ENCODE data around the gene HLA-C. TPM values are rescaled to one million over a fixed set of nuclear protein-coding genes. Genes with fewer than 3 reads are reported as not detected.

HLA-C gene
- 1,000 to 10,000 TPM; 1,075 to 1,135 TPM for total RNA-seq

- Mint-ChIP-seq H3K27me3 (ENCODE audit: low read depth) (peaks cover 11% of the 10 kb centered on the region), H3K9me3 (ENCODE audit: insufficient read depth) (no peaks in the 10 kb centered on the region), H3K4me1 (ENCODE audit: low read depth) (peaks cover 46% of the 10 kb centered on the region), H3K36me3 (ENCODE audit: low read depth) (peaks cover 46% of the 10 kb centered on the region), H3K27ac (peak within 1 kb of the TSS; percentile 100), H3K4me3 (peak within 1 kb of the TSS; percentile 96)
- ATAC-seq (peak; percentile 86), DNase-seq (peak; percentile 94)
- ChIA-PET CTCF (interaction anchor here (1.0 to 2.1 kb wide), 4 partner anchors 14 to 95 kb away, joined by 3 to 12 read pairs (median 8); no protein-coding TSS in a partner anchor), POLR2A (interaction anchor here (1.0 to 4.1 kb wide), 9 partner anchors 35 to 196 kb away, joined by 3 to 105 read pairs (median 9); partner anchors contain the start of gene HLA-B)
These were observed at the start of gene HLA-C for GRCh38 chr6:31271641-31272357. Gene HLA-C (minus strand): TSS chr6:31272092. CDS start chr6:31272071, 21 bp downstream.

GRCh38 chr6:31321005-31321707 lies 49.3 kb upstream of the HLA-C start:
- Mint-ChIP-seq H3K9me3 (ENCODE audit: insufficient read depth) (peaks cover 6% of the 10 kb centered on the region), H3K27ac (no peak overlapping the region), H3K36me3 (ENCODE audit: low read depth) (peaks cover 4% of the 10 kb centered on the region), H3K4me1 (ENCODE audit: low read depth) (no peaks in the 10 kb centered on the region), H3K4me3 (no peak overlapping the region), H3K27me3 (ENCODE audit: low read depth) (peaks cover 23% of the 10 kb centered on the region)
- ATAC-seq = no peak
- DNase-seq = no peak
- ChIA-PET CTCF (interaction anchor here (0.8 kb wide), 2 partner anchors 12 to 45 kb away, joined by 3 read pairs; no protein-coding TSS in a partner anchor), POLR2A (no interaction called here)

GRCh38 chr6:31317036-31317435 lies 45.1 kb upstream of the HLA-C start:
- Mint-ChIP-seq H3K36me3 (ENCODE audit: low read depth) (no peaks in the 10 kb centered on the region), H3K27ac (no peak overlapping the region), H3K4me1 (ENCODE audit: low read depth) (no peaks in the 10 kb centered on the region), H3K27me3 (ENCODE audit: low read depth) (peaks cover 5% of the 10 kb centered on the region), H3K4me3 (no peak overlapping the region), H3K9me3 (ENCODE audit: insufficient read depth) (no peaks in the 10 kb centered on the region)
- ChIA-PET CTCF (no interaction called here), POLR2A (no interaction called here)
- DNase-seq (no peak), ATAC-seq (no peak)

- no peak overlapping the region for H3K4me3 Mint-ChIP-seq
- ATAC-seq (no peak), DNase-seq (no peak)
- peaks cover 16% of the 10 kb centered on the region for H3K27me3 Mint-ChIP-seq (ENCODE audit: low read depth)
- H3K27ac Mint-ChIP-seq = no peak overlapping the region
- H3K36me3 Mint-ChIP-seq (ENCODE audit: low read depth) = no peaks in the 10 kb centered on the region
- H3K4me1 Mint-ChIP-seq (ENCODE audit: low read depth) = peaks cover 4% of the 10 kb centered on the region
- ChIA-PET CTCF (interaction anchor here (1.2 kb wide), 1 partner anchor 57 kb away, joined by 4 read pairs; no protein-coding TSS in a partner anchor), POLR2A (no interaction called here)
- no peaks in the 10 kb centered on the region for H3K9me3 Mint-ChIP-seq (ENCODE audit: insufficient read depth)
These were observed 37.7 kb upstream of the HLA-C start for GRCh38 chr6:31309641-31310040.

- no peaks in the 10 kb centered on the region for H3K36me3 Mint-ChIP-seq (ENCODE audit: low read depth)
- no peaks in the 10 kb centered on the region for H3K9me3 Mint-ChIP-seq (ENCODE audit: insufficient read depth)
- H3K4me3 Mint-ChIP-seq = no peak overlapping the region
- H3K4me1 Mint-ChIP-seq (ENCODE audit: low read depth) = peaks cover 4% of the 10 kb centered on the region
- H3K27me3 Mint-ChIP-seq (ENCODE audit: low read depth) = peaks cover 17% of the 10 kb centered on the region
- DNase-seq (no peak), ATAC-seq (no peak)
- POLR2A ChIA-PET = interaction anchor here (1.4 kb wide), 1 partner anchor 44 kb away, joined by 3 read pairs; no protein-coding TSS in a partner anchor
- CTCF ChIA-PET = interaction anchor here (0.7 to 1.0 kb wide), 2 partner anchors 13 to 112 kb away, joined by 3 read pairs; no protein-coding TSS in a partner anchor
- H3K27ac Mint-ChIP-seq = no peak overlapping the region
These were observed 36.9 kb upstream of the HLA-C start for GRCh38 chr6:31308845-31309175.

GRCh38 chr6:31308050-31308844 lies 36.4 kb upstream of the HLA-C start:
- Mint-ChIP-seq H3K4me3 (peak overlapping the region; percentile 43), H3K9me3 (ENCODE audit: insufficient read depth) (no peaks in the 10 kb centered on the region), H3K36me3 (ENCODE audit: low read depth) (no peaks in the 10 kb centered on the region), H3K27me3 (ENCODE audit: low read depth) (peaks cover 23% of the 10 kb centered on the region), H3K4me1 (ENCODE audit: low read depth) (peaks cover 4% of the 10 kb centered on the region), H3K27ac (no peak overlapping the region)
- ChIA-PET POLR2A (interaction anchor here (1.1 to 1.4 kb wide), 2 partner anchors 41 to 44 kb away, joined by 3 to 6 read pairs; no protein-coding TSS in a partner anchor), CTCF (interaction anchor here (0.7 to 1.0 kb wide), 2 partner anchors 13 to 112 kb away, joined by 3 read pairs; no protein-coding TSS in a partner anchor)
- DNase-seq = peak; percentile 39
- ATAC-seq = peak; percentile 61

- ChIA-PET CTCF (no interaction called here), POLR2A (interaction anchor here (1.1 to 1.4 kb wide), 2 partner anchors 42 to 45 kb away, joined by 3 to 6 read pairs; no protein-coding TSS in a partner anchor)
- Mint-ChIP-seq H3K9me3 (ENCODE audit: insufficient read depth) (no peaks in the 10 kb centered on the region), H3K36me3 (ENCODE audit: low read depth) (no peaks in the 10 kb centered on the region), H3K27ac (no peak overlapping the region), H3K27me3 (ENCODE audit: low read depth) (peaks cover 27% of the 10 kb centered on the region), H3K4me3 (no peak overlapping the region), H3K4me1 (ENCODE audit: low read depth) (peaks cover 4% of the 10 kb centered on the region)
- DNase-seq (no peak), ATAC-seq (no peak)
These were observed 35.8 kb upstream of the HLA-C start for GRCh38 chr6:31307669-31308049.

- ChIA-PET CTCF (interaction anchor here (2.4 kb wide), 1 partner anchor 61 kb away, joined by 6 read pairs; no protein-coding TSS in a partner anchor), POLR2A (no interaction called here)
- Mint-ChIP-seq H3K27me3 (ENCODE audit: low read depth) (peaks cover 39% of the 10 kb centered on the region), H3K9me3 (ENCODE audit: insufficient read depth) (no peaks in the 10 kb centered on the region), H3K27ac (no peak overlapping the region), H3K36me3 (ENCODE audit: low read depth) (no peaks in the 10 kb centered on the region), H3K4me1 (ENCODE audit: low read depth) (peaks cover 4% of the 10 kb centered on the region), H3K4me3 (no peak overlapping the region)
- DNase-seq = no peak
- ATAC-seq = no peak
These were observed 33.9 kb upstream of the HLA-C start for GRCh38 chr6:31305703-31306219.

- DNase-seq = no peak
- peaks cover 41% of the 10 kb centered on the region for H3K27me3 Mint-ChIP-seq (ENCODE audit: low read depth)
- no peak overlapping the region for H3K4me3 Mint-ChIP-seq
- no peaks in the 10 kb centered on the region for H3K36me3 Mint-ChIP-seq (ENCODE audit: low read depth)
- peaks cover 4% of the 10 kb centered on the region for H3K4me1 Mint-ChIP-seq (ENCODE audit: low read depth)
- no peak for ATAC-seq
- CTCF ChIA-PET = interaction anchor here (1.0 to 2.4 kb wide), 2 partner anchors 10 to 62 kb away, joined by 3 to 6 read pairs; no protein-coding TSS in a partner anchor
- no peak overlapping the region for H3K27ac Mint-ChIP-seq
- no peaks in the 10 kb centered on the region for H3K9me3 Mint-ChIP-seq (ENCODE audit: insufficient read depth)
- POLR2A ChIA-PET = no interaction called here
These were observed 32.8 kb upstream of the HLA-C start for GRCh38 chr6:31304683-31305082.

- no peak for ATAC-seq
- Mint-ChIP-seq H3K4me1 (ENCODE audit: low read depth) (no peaks in the 10 kb centered on the region), H3K27me3 (ENCODE audit: low read depth) (peaks cover 60% of the 10 kb centered on the region), H3K9me3 (ENCODE audit: insufficient read depth) (no peaks in the 10 kb centered on the region), H3K4me3 (no peak overlapping the region), H3K27ac (no peak overlapping the region), H3K36me3 (ENCODE audit: low read depth) (no peaks in the 10 kb centered on the region)
- DNase-seq = no peak
- CTCF ChIA-PET = no interaction called here
- POLR2A ChIA-PET = no interaction called here
These were observed 28.9 kb upstream of the HLA-C start for GRCh38 chr6:31300797-31301196.

GRCh38 chr6:31299947-31300346 lies 28.1 kb upstream of the HLA-C start:
- ATAC-seq (no peak), DNase-seq (no peak)
- ChIA-PET CTCF (no interaction called here), POLR2A (no interaction called here)
- no peak overlapping the region for H3K27ac Mint-ChIP-seq
- no peaks in the 10 kb centered on the region for H3K9me3 Mint-ChIP-seq (ENCODE audit: insufficient read depth)
- no peaks in the 10 kb centered on the region for H3K36me3 Mint-ChIP-seq (ENCODE audit: low read depth)
- H3K4me1 Mint-ChIP-seq (ENCODE audit: low read depth) = no peaks in the 10 kb centered on the region
- H3K4me3 Mint-ChIP-seq = no peak overlapping the region
- peaks cover 63% of the 10 kb centered on the region for H3K27me3 Mint-ChIP-seq (ENCODE audit: low read depth)

All from activated CD8-positive, alpha-beta T cell treated with anti-CD3 and anti-CD28 coated beads, Interleukin-2, amount 10 ng/mL, durations not matched to agents 7 days and 5 days (primary cell).